Tibial artery (tissue), 4 donors: Measurements from ENCODE around the gene GALNS.

Experiments used
- DNase-seq, 2 donors: peaks; one replicate each; pipeline ENCODE4 v3.0.0-alpha.2; 2019
- H3K27ac ChIP-seq, 2 donors: fragments of 200-600 bp; sonication (generic) in 1 of 2; 1 replicate in 1 of 2; 2 replicates in 1 of 2; pipeline ENCODE4 v1.5.1; 2018 to 2019; ENCODE audit warnings: mild to moderate bottlenecking in 1 of 2
- H3K27me3 ChIP-seq, 2 donors: fragments of 200-600 bp; sonication (generic) in 1 of 2; one replicate each; pipeline versions ENCODE4 v1.5.1 to v1.6.0; 2016 to 2019
- H3K36me3 ChIP-seq, 3 donors: fragments of 200-600 bp; sonication (generic) in 2 of 3; one replicate each; pipeline ENCODE4 v1.5.1; 2016 to 2019; ENCODE audit warnings: mild to moderate bottlenecking in 2 of 3
- H3K4me1 ChIP-seq, 4 donors: fragments of 200-600 bp; sonication (generic) in 2 of 4; 1 replicate in 3 of 4; 2 replicates in 1 of 4; pipeline ENCODE4 v1.5.1; 2016 to 2019
- H3K4me3 ChIP-seq, 2 donors: fragments of 200-600 bp; sonication (generic) in 1 of 2; 1 replicate in 1 of 2; 2 replicates in 1 of 2; pipeline ENCODE4 v1.5.1; 2018 to 2019; ENCODE audit warnings: mild to moderate bottlenecking in 2 of 2
- H3K9me3 ChIP-seq, 3 donors: fragments of 200-600 bp; sonication (generic) in 1 of 3; one replicate each; pipeline ENCODE4 v1.5.1; 2016 to 2019
- CTCF ChIP-seq, 2 experiments: fragments of 200-600 bp in 1 of 2; fragments of 450-650 bp in 1 of 2; IDR thresholded peaks; one replicate each; pipeline ENCODE4 v1.5.1; 2017 to 2019; ENCODE audit warnings: antibody characterized with exemption in 2 of 2, mild to moderate bottlenecking in 1 of 2, moderate library complexity in 1 of 2
- intact Hi-C: fragments of 100-400 bp; cut with DNase I; formaldehyde crosslinking; loops from one replicate; pipeline ENCODE4 v1.15.0; 2023; ENCODE audit warnings: low total_unique reads

The GALNS gene, protein sequence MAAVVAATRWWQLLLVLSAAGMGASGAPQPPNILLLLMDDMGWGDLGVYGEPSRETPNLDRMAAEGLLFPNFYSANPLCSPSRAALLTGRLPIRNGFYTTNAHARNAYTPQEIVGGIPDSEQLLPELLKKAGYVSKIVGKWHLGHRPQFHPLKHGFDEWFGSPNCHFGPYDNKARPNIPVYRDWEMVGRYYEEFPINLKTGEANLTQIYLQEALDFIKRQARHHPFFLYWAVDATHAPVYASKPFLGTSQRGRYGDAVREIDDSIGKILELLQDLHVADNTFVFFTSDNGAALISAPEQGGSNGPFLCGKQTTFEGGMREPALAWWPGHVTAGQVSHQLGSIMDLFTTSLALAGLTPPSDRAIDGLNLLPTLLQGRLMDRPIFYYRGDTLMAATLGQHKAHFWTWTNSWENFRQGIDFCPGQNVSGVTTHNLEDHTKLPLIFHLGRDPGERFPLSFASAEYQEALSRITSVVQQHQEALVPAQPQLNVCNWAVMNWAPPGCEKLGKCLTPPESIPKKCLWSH

DNA sequence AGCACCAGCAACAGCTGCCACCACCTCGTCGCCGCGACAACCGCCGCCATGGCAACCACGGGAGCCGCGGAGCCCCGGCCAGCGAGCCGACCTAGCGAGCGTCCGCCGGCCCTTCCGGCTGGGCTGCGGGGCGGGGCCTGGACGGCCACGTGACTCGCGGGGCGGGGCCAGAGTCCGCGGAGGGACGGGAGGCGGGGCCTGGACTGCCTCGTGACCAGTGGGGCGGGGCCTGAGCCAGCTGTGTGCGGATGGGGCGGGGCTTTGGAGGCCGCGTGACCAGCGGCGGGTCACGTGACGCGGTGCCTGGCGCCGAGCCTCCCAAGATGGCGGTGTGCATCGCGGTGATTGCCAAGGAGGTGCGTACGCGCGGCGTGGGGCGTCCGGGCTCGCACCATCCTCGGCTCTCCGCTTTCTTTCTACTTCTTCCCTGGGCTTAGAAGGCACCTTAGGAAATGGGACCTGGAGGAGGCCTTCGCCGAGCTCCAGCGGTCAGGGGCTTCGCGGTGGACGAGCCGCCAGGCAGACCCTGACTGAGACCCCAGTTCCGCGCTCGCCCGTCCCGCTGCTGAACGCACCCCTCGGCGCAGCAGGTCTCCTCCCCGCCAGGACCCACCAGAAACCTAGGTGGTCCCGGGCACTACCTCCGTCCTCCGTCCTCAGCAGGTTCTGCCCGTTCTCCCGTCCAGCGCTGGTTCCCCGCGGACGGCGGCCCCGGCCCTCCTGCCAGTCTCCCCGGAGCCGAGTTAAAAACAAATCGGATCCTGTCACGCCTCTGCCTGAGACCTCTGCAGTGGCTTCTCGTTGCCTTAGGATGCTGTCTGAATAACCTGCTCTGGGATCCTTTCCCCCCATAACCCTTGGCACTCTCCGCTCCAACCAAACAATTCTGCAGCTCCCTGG is at the start of gene GALNS, which contains the start of gene TRAPPC2L:
GALNS (minus strand) TSS at position 120 of the 900 bp plus-strand sequence; CDS start at position 50, 70 bp downstream.
TRAPPC2L (plus strand) TSS at position 300 of the 900 bp plus-strand sequence; CDS start at position 324, 24 bp downstream.
- DNase-seq: peak; percentile 99
- intact Hi-C loops: no loop called here

GRCh38 chr16:88906020-88906419 is 49.3 kb upstream of the GALNS start:
- no peak for TF ChIP-seq CTCF (IDR thresholded peaks at IDR 0.05)
- no peak for DNase-seq
- H3K4me1 ChIP-seq: peaks cover 0 to 6% (median 0%) of the 10 kb centered on the region in 4 donors
- H3K36me3 ChIP-seq: no peaks in the 10 kb centered on the region
- intact Hi-C loops: no loop called here
- no peaks in the 10 kb centered on the region for H3K9me3 ChIP-seq
- H3K27me3 ChIP-seq: peaks cover 0 to 46% of the 10 kb centered on the region in 2 donors
- no peak overlapping the region for H3K27ac ChIP-seq
- no peak overlapping the region for H3K4me3 ChIP-seq

More for the DNA sequence above, at the start of gene GALNS, which contains the start of gene TRAPPC2L:
- Histone ChIP-seq H3K27me3 (no peaks in the 10 kb centered on the region), H3K4me1 (peaks cover 0 to 33% (median 17%) of the 10 kb centered on the region in 4 donors), H3K27ac (peak within 1 kb of the TSS; percentile 80 to 84), H3K9me3 (no peaks in the 10 kb centered on the region), H3K36me3 (peaks cover 24 to 39% (median 30%) of the 10 kb centered on the region in 3 donors), H3K4me3 (peak within 1 kb of the TSS; percentile 84 to 97)
- peak in 1 of 2 experiments; percentile 11 for TF ChIP-seq CTCF (IDR thresholded peaks at IDR 0.05)

DNA sequence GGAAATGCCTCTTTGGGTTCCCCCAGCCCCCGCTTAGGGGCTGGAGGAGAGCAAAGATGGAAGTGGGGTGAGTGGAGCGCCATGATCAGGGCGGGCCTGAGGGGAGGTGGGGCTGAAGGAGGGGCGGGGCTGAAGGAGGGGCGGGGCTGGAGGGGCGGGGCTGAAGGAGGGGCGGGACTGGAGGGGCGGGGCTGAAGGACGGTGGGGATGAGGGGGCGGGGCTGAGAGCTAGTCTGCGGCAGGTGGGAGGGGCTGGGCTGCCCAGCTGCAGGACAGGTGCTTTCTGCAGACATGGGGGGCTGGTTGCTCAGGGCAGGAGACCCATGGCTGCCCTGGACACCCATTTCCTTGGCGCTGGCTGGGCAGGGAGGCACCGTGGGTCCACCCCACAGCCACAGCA is 48.8 kb upstream of the GALNS start:
- no peak for TF ChIP-seq CTCF (IDR thresholded peaks at IDR 0.05)
- no peak for DNase-seq

GRCh38 chr16:88904676-88905365 is 48.1 kb upstream of the GALNS start:
- intact Hi-C loops: no loop called here
- Histone ChIP-seq H3K9me3 (no peaks in the 10 kb centered on the region), H3K4me1 (no peaks in the 10 kb centered on the region), H3K4me3 (no peak overlapping the region), H3K27ac (no peak overlapping the region), H3K36me3 (no peaks in the 10 kb centered on the region), H3K27me3 (peaks cover 0 to 39% of the 10 kb centered on the region in 2 donors)
- no peak for DNase-seq
- TF ChIP-seq CTCF (IDR thresholded peaks at IDR 0.05): no peak

More for the DNA sequence above, 48.8 kb upstream of the GALNS start:
- Histone ChIP-seq H3K4me3 (no peak overlapping the region), H3K27me3 (peaks cover 0 to 46% of the 10 kb centered on the region in 2 donors), H3K27ac (no peak overlapping the region), H3K36me3 (no peaks in the 10 kb centered on the region), H3K9me3 (no peaks in the 10 kb centered on the region), H3K4me1 (peaks cover 0 to 1% (median 0%) of the 10 kb centered on the region in 4 donors)
- intact Hi-C loops: no loop called here

- Histone ChIP-seq H3K9me3 (no peaks in the 10 kb centered on the region), H3K27ac (no peak overlapping the region), H3K27me3 (peaks cover 0 to 28% of the 10 kb centered on the region in 2 donors), H3K4me1 (no peaks in the 10 kb centered on the region), H3K36me3 (no peaks in the 10 kb centered on the region), H3K4me3 (no peak overlapping the region)
- TF ChIP-seq CTCF (IDR thresholded peaks at IDR 0.05): no peak
- intact Hi-C loops: no loop called here
- DNase-seq: no peak
These were observed 46.5 kb upstream of the GALNS start for GRCh38 chr16:88903267-88903666.
